Measurements from ENCODE around the gene PNPO. TPM values are rescaled to one million over a fixed set of nuclear protein-coding genes. Genes with fewer than 3 reads are reported as not detected.

Gene PNPO
- total and polyA plus RNA-seq, 4 donors, result 27.8 to 102 (median 51.3) TPM

- Histone ChIP-seq H3K9ac (ENCODE audit: low read depth in 1 of 2, low read length in 2 of 2) (no peak overlapping the region), H3K4me3 (ENCODE audit: low read depth in 1 of 3, low read length in 3 of 3) (no peak overlapping the region), H3K27me3 (ENCODE audit: control insufficient read depth in 4 of 4, insufficient read depth in 4 of 4, low read length in 3 of 4) (no peaks in the 10 kb centered on the region), H3K9me3 (ENCODE audit: control insufficient read depth in 4 of 4, low read length in 3 of 4) (no peaks in the 10 kb centered on the region), H3K36me3 (ENCODE audit: control insufficient read depth in 4 of 4, insufficient read depth in 3 of 4, low read depth in 1 of 4, low read length in 3 of 4) (peaks cover 0 to 19% (median 11%) of the 10 kb centered on the region in 4 donors), H3K4me1 (ENCODE audit: control insufficient read depth in 4 of 4, insufficient read depth in 4 of 4, low read length in 3 of 4) (peaks cover 0 to 14% (median 11%) of the 10 kb centered on the region in 4 donors), H3K27ac (ENCODE audit: low read depth in 1 of 2, low read length in 2 of 2) (no peak overlapping the region)
- 91% methylated on average over 10 of the region's 10 CpGs for WGBS
- DNase-seq (ENCODE audit: low spot score), result no peak
- no peak for TF ChIP-seq FOXA1 (IDR thresholded peaks at IDR 0.05)
- TF ChIP-seq NR2F2 (IDR thresholded peaks at IDR 0.05), result no peak
- no peak for TF ChIP-seq RXRA (IDR thresholded peaks at IDR 0.05)
- TF ChIP-seq SP1 (IDR thresholded peaks at IDR 0.05), result no peak
- no peak for TF ChIP-seq REST (IDR thresholded peaks at IDR 0.05)
- TF ChIP-seq GABPA (IDR thresholded peaks at IDR 0.05 in 1 of 2, conservative IDR thresholded peaks at IDR 0.05 in 1 of 2), result no peak
- no peak for TF ChIP-seq HNF4G (IDR thresholded peaks at IDR 0.05)
- no peak for TF ChIP-seq CTCF (IDR thresholded peaks at IDR 0.05; ENCODE audit: low read depth, low read length, missing input control)
- no peak for TF ChIP-seq ATF3 (IDR thresholded peaks at IDR 0.05)
- no peak for TF ChIP-seq MAX (IDR thresholded peaks at IDR 0.05)
- no peak for TF ChIP-seq JUND (IDR thresholded peaks at IDR 0.05)
- TF ChIP-seq EGR1 (IDR thresholded peaks at IDR 0.05; ENCODE audit: low read depth in 2 of 2), result no peak
- TF ChIP-seq TAF1 (conservative IDR thresholded peaks at IDR 0.05), result no peak
- TF ChIP-seq RAD21 (IDR thresholded peaks at IDR 0.05), result no peak
- no peak for TF ChIP-seq YY1 (IDR thresholded peaks at IDR 0.05)
These were observed 12.0 kb upstream of the PNPO start for GRCh38 chr17:47929218-47930000.

GRCh38 chr17:47931848-47932247, 9.5 kb upstream of the PNPO start:
- H3K36me3 ChIP-seq (ENCODE audit: control insufficient read depth in 4 of 4, insufficient read depth in 3 of 4, low read depth in 1 of 4, low read length in 3 of 4), result peaks cover 0 to 14% (median 7%) of the 10 kb centered on the region in 4 donors
- no peak for DNase-seq (ENCODE audit: low spot score)
- WGBS, result 74% methylated on average over 4 of the region's 4 CpGs
- no peak overlapping the region for H3K9ac ChIP-seq (ENCODE audit: low read depth in 1 of 2, low read length in 2 of 2)
- no peak overlapping the region for H3K4me3 ChIP-seq (ENCODE audit: low read depth in 1 of 3, low read length in 3 of 3)
- no peaks in the 10 kb centered on the region for H3K9me3 ChIP-seq (ENCODE audit: control insufficient read depth in 4 of 4, low read length in 3 of 4)
- H3K4me1 ChIP-seq (ENCODE audit: control insufficient read depth in 4 of 4, insufficient read depth in 4 of 4, low read length in 3 of 4), result no peaks in the 10 kb centered on the region
- H3K27ac ChIP-seq (ENCODE audit: low read depth in 1 of 2, low read length in 2 of 2), result no peak overlapping the region
- no peaks in the 10 kb centered on the region for H3K27me3 ChIP-seq (ENCODE audit: control insufficient read depth in 4 of 4, insufficient read depth in 4 of 4, low read length in 3 of 4)
- TF ChIP-seq REST (IDR thresholded peaks at IDR 0.05), result no peak
- TF ChIP-seq FOXA1 (IDR thresholded peaks at IDR 0.05), result no peak
- TF ChIP-seq HNF4G (IDR thresholded peaks at IDR 0.05), result no peak
- TF ChIP-seq MAX (IDR thresholded peaks at IDR 0.05), result no peak
- no peak for TF ChIP-seq ZBTB33 (IDR thresholded peaks at IDR 0.05)
- TF ChIP-seq RAD21 (IDR thresholded peaks at IDR 0.05), result no peak
- no peak for TF ChIP-seq HNF4A (conservative IDR thresholded peaks at IDR 0.05)
- no peak for TF ChIP-seq NR2F2 (IDR thresholded peaks at IDR 0.05)
